IMR-90 (cell line): Measurements from ENCODE around the gene ATG3. TPM values are rescaled to one million over a fixed set of nuclear protein-coding genes. Genes with fewer than 3 reads are reported as not detected.

Experiments
- ATAC-seq: fragments of 200-7000 bp; cut with Tn5 transposase; 2 replicates; pipeline ENCODE4 v1.9.1; 2020; ENCODE audit warnings: low read depth, mild to moderate bottlenecking, moderate library complexity
- BruUV-seq: library from RNA; stranded (reverse); fragments of 400-500 nt; replicated peaks from 2 replicates; lab custom pipeline; 2021; lab: Mats Ljungman, UMichigan
- CTCF ChIA-PET: fragments of 300-600 bp; formaldehyde crosslinking; extraction: SDS; loops from one replicate; lab custom pipeline; 2021; ENCODE audit warnings: antibody characterized with exemption; lab: Yijun Ruan, JAX
- POLR2A ChIA-PET: fragments of 300-600 bp; sonication (Branson Sonifier 250); formaldehyde crosslinking; loops from one replicate; lab custom pipeline; 2022; ENCODE audit warnings: antibody characterized with exemption; ENCODE audit not compliant: unreplicated experiment; lab: Charles Lee
- DNase-seq: peaks from one replicate; pipeline ENCODE4 v3.0.0; 2013
- H2AFZ ChIP-seq: replicated peaks from 2 replicates; pipeline ENCODE3; 2013; ENCODE audit warnings: low read length, mild to moderate bottlenecking; ENCODE audit not compliant: poor library complexity
- H2AK5ac ChIP-seq: 2 replicates; pipeline ENCODE4 v1.6.1; 2013; ENCODE audit warnings: low read depth, low read length, inconsistent platforms
- H2AK9ac ChIP-seq: replicated peaks from 2 replicates; pipeline ENCODE3; 2013; ENCODE audit warnings: mild to moderate bottlenecking, low read depth, low read length, moderate library complexity; ENCODE audit not compliant: poor library complexity
- H2BK120ac ChIP-seq: 2 replicates; pipeline ENCODE4 v1.6.1; 2013; ENCODE audit warnings: low read depth, low read length, inconsistent platforms
- H2BK15ac ChIP-seq: 3 replicates; pipeline ENCODE4 v1.6.1; 2013; ENCODE audit warnings: low read depth, low read length, inconsistent platforms
- H2BK20ac ChIP-seq: 2 replicates; pipeline ENCODE4 v1.6.1; 2013; ENCODE audit warnings: low read depth, mild to moderate bottlenecking, inconsistent platforms, low read length, moderate library complexity
- H2BK5ac ChIP-seq: 2 replicates; pipeline ENCODE4 v1.6.1; 2013; ENCODE audit warnings: mild to moderate bottlenecking, low read depth, low read length, inconsistent platforms; ENCODE audit not compliant: poor library complexity, severe bottlenecking
- H3K14ac ChIP-seq: replicated peaks from 2 replicates; pipeline ENCODE4 v1.6.1; 2013; ENCODE audit warnings: low read depth, low read length, inconsistent platforms
- H3K18ac ChIP-seq: 2 replicates; pipeline ENCODE4 v1.6.1; 2013; ENCODE audit warnings: low read depth, low read length, control low read depth
- H3K23ac ChIP-seq: 2 replicates; pipeline ENCODE4 v1.6.1; 2013; ENCODE audit warnings: low read depth, low read length, inconsistent platforms
- H3K27ac ChIP-seq: 2 replicates; pipeline ENCODE4 v1.5.1; 2013; ENCODE audit warnings: mild to moderate bottlenecking, control low read depth, low read length; ENCODE audit not compliant: insufficient read depth
- H3K27me3 ChIP-seq: 2 replicates; pipeline ENCODE4 v1.6.1; 2013; ENCODE audit warnings: low read length; ENCODE audit not compliant: control insufficient read depth, insufficient read depth
- H3K36me3 ChIP-seq: 2 replicates; pipeline ENCODE4 v1.6.1; 2013; ENCODE audit warnings: low read length, mixed read lengths; ENCODE audit not compliant: control insufficient read depth, insufficient read depth
- H3K4ac ChIP-seq: 2 replicates; pipeline ENCODE4 v1.6.1; 2013; ENCODE audit warnings: low read depth, low read length, inconsistent platforms
- H3K4me1 ChIP-seq: 2 replicates; pipeline ENCODE4 v1.6.1; 2013; ENCODE audit warnings: low read length, mixed read lengths; ENCODE audit not compliant: control insufficient read depth, insufficient read depth
- H3K4me2 ChIP-seq: 2 replicates; pipeline ENCODE4 v1.6.1; 2013; ENCODE audit warnings: low read depth, mild to moderate bottlenecking, control low read depth, low read length, moderate library complexity
- H3K4me3 ChIP-seq: 2 replicates; pipeline ENCODE4 v1.5.1; 2013; ENCODE audit warnings: low read depth, mild to moderate bottlenecking, control low read depth, low read length, moderate library complexity; ENCODE audit not compliant: insufficient read depth
- H3K56ac ChIP-seq: 2 replicates; pipeline ENCODE4 v1.6.1; 2013; ENCODE audit warnings: low read length, inconsistent platforms; ENCODE audit not compliant: insufficient read depth; ENCODE audit errors: extremely low read depth
- H3K79me1 ChIP-seq, 2 experiments: 2 replicates each; pipeline ENCODE4 v1.6.1; 2013; ENCODE audit warnings: low read length in 2 of 2, inconsistent platforms in 1 of 2, low read depth in 1 of 2
- H3K9ac ChIP-seq: 2 replicates; pipeline ENCODE4 v1.6.1; 2013; ENCODE audit warnings: low read depth, low read length, control low read depth
- H3K9me1 ChIP-seq: 2 replicates; pipeline ENCODE4 v1.6.1; 2013; ENCODE audit warnings: low read length, inconsistent platforms; ENCODE audit not compliant: insufficient read depth
- H3K9me3 ChIP-seq: 2 replicates; pipeline ENCODE4 v1.6.1; 2013; ENCODE audit warnings: low read length; ENCODE audit not compliant: control insufficient read depth, insufficient read depth
- H4K20me1 ChIP-seq: 2 replicates; pipeline ENCODE4 v1.6.1; 2013; ENCODE audit warnings: low read length, inconsistent platforms; ENCODE audit not compliant: insufficient read depth
- H4K5ac ChIP-seq: 2 replicates; pipeline ENCODE4 v1.6.1; 2013; ENCODE audit warnings: mild to moderate bottlenecking, low read depth, low read length, control low read depth
- H4K8ac ChIP-seq, 2 experiments: 2 replicates each; pipeline ENCODE4 v1.6.1; 2013; ENCODE audit warnings: low read depth in 2 of 2, low read length in 2 of 2, control low read depth in 1 of 2, inconsistent platforms in 1 of 2
- H4K91ac ChIP-seq: 2 replicates; pipeline ENCODE4 v1.6.1; 2013; ENCODE audit warnings: low read depth, low read length, inconsistent platforms; ENCODE audit not compliant: insufficient read depth
- BHLHE40 ChIP-seq: fragments of 150-350 bp; IDR thresholded peaks from 2 replicates; pipeline ENCODE4 v1.6.1; 2016; ENCODE audit warnings: mild to moderate bottlenecking, low read depth, low read length
- CEBPB ChIP-seq: IDR thresholded peaks from 2 replicates; pipeline ENCODE4 v1.6.1; 2012; ENCODE audit warnings: low read depth, low read length, improper control_type of control experiment
- CHD1 ChIP-seq: IDR thresholded peaks from 2 replicates; pipeline ENCODE4 v1.6.1; 2012; ENCODE audit warnings: low read depth, low read length, improper control_type of control experiment
- FOS ChIP-seq: fragments of 150-350 bp; IDR thresholded peaks from 2 replicates; pipeline ENCODE4 v1.6.1; 2016; ENCODE audit warnings: low read depth, low read length
- MAFK ChIP-seq: IDR thresholded peaks from 2 replicates; pipeline ENCODE4 v1.6.1; 2012; ENCODE audit warnings: low read depth, low read length, improper control_type of control experiment
- MAZ ChIP-seq: IDR thresholded peaks from 2 replicates; pipeline ENCODE4 v1.6.1; 2012; ENCODE audit warnings: low read depth, mild to moderate bottlenecking, low read length, improper control_type of control experiment, moderate library complexity, borderline replicate concordance
- MXI1 ChIP-seq: IDR thresholded peaks from 2 replicates; pipeline ENCODE4 v1.6.1; 2012; ENCODE audit warnings: low read depth, mild to moderate bottlenecking, low read length, moderate library complexity, borderline replicate concordance
- NFE2L2 ChIP-seq: fragments of 150-350 bp; IDR thresholded peaks from 2 replicates; pipeline ENCODE4 v1.6.1; 2016; ENCODE audit warnings: low read depth, mild to moderate bottlenecking, low read length
- POLR2A ChIP-seq: IDR thresholded peaks from 2 replicates; pipeline ENCODE4 v1.6.1; 2012; ENCODE audit warnings: mild to moderate bottlenecking, low read depth, low read length
- RAD21 ChIP-seq: IDR thresholded peaks from 2 replicates; pipeline ENCODE4 v1.6.1; 2012; ENCODE audit warnings: low read length, improper control_type of control experiment
- RFX5 ChIP-seq: IDR thresholded peaks from 2 replicates; pipeline ENCODE4 v1.8.0; 2012; ENCODE audit warnings: low read depth, mild to moderate bottlenecking, low read length, moderate library complexity
- SMC3 ChIP-seq: fragments of 150-350 bp; IDR thresholded peaks from 2 replicates; pipeline ENCODE4 v1.6.1; 2016; ENCODE audit warnings: low read depth, mild to moderate bottlenecking, antibody characterized with exemption, low read length, moderate library complexity
- WGBS, 2 experiments: methylation state at CpG; one replicate each; pipeline versions ENCODE4 v1.1.5 to v1.1.7; 2013; ENCODE audit warnings: missing lambda C conversion rate in 2 of 2; ENCODE audit not compliant: insufficient read length in 1 of 2; ENCODE audit errors: extremely low coverage in 2 of 2; 5-methylcytosine and 5-hydroxymethylcytosine counted together
- dilution Hi-C: fragments of 300-500 bp; cut with HindIII; formaldehyde crosslinking; loops from one replicate; pipeline ENCODE4 v1.14.3; 2018; ENCODE audit warnings: low sequenced_read_pairs; ENCODE audit not compliant: unreplicated experiment
- in situ Hi-C: fragments of 300-500 bp; cut with MboI; formaldehyde crosslinking; loops from 3 replicates; pipeline ENCODE4 v1.14.3; 2019; ENCODE audit warnings: low sequenced_read_pairs, inconsistent platforms, mixed read lengths
- intact Hi-C: fragments of 100-400 bp; cut with micrococcal nuclease; formaldehyde crosslinking; loops from 2 replicates; pipeline ENCODE4 v1.10.0; 2022
- polyA plus RNA-seq, 3 experiments: library from polyadenylated mRNA; depleted of rRNA; stranded (reverse); fragments of >200 nt; gene quantifications; 2 replicates each; pipeline ENCODE4 v1.2.3, GENCODE V29; 2012; ENCODE audit warnings: low replicate concordance in 1 of 3
- total RNA-seq: library from RNA; depleted of rRNA; stranded (reverse); fragments of >200 nt; gene quantifications from 2 replicates; pipeline ENCODE4 v1.2.3, GENCODE V29; 2012
- TF ChIP-seq, protein P1 (sequence below): fragments of 150-350 bp; IDR thresholded peaks from 2 replicates; pipeline ENCODE4 v1.6.1; 2016; ENCODE audit warnings: low read depth, mild to moderate bottlenecking, low read length, moderate library complexity, borderline replicate concordance

Gene ATG3
- total and polyA plus RNA-seq, 2 of the 4 experiments (the other 2 are of a cell fraction), result 30.8 to 31.7 TPM

DNA sequence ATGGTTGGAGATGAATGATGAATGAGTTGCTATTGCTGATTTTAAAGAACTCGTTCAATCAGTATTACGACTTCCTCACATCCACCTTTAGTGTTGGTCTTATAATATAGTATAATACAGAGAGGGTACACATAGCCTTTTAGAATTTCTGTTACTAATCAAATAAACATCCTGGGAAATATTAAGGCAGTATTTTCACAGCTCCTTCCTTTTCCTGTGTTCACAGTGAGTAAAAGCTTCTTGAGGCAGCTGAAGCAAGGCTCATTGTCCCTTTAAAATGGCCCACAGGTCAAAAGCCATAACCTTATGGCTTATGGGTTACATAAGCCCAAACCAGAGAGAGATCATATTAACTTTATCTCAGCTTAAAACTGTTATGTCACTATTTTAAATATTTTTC, 61.1 kb downstream of the ATG3 start:
- Histone ChIP-seq H3K79me1 (no peaks in the 10 kb centered on the region), H3K56ac (no peak overlapping the region), H3K4me2 (no peak overlapping the region), H2AK9ac (no peak overlapping the region), H3K4ac (no peak overlapping the region), H4K5ac (no peak overlapping the region), H2BK120ac (no peak overlapping the region), H2AFZ (no peak overlapping the region), H3K4me3 (no peak overlapping the region), H3K14ac (no peak overlapping the region), H3K27me3 (no peaks in the 10 kb centered on the region; the same call in 1 of the 2 replicates), H3K9me1 (no peaks in the 10 kb centered on the region), H3K23ac (no peak overlapping the region), H3K9me3 (no peaks in the 10 kb centered on the region), H4K8ac (no peak overlapping the region), H2BK20ac (no peak overlapping the region), H3K18ac (no peak overlapping the region), H2AK5ac (no peak overlapping the region), H3K9ac (no peak overlapping the region), H3K4me1 (no peaks in the 10 kb centered on the region), H4K91ac (no peak overlapping the region), H2BK5ac (no peak overlapping the region), H4K20me1 (no peaks in the 10 kb centered on the region), H2BK15ac (no peak overlapping the region), H3K36me3 (no peaks in the 10 kb centered on the region), H3K27ac (no peak overlapping the region)
- CTCF ChIA-PET, result no interaction called here
- intact Hi-C loops (no loop called here), in situ Hi-C loops (loop anchor here (25.0 kb wide), 1 partner anchor 363 kb away; the partner anchor contains the start of gene GCSAM), dilution Hi-C loops (loop anchor here (25.0 kb wide), 1 partner anchor 188 kb away; no protein-coding TSS in a partner anchor)
- POLR2A ChIA-PET, result interaction anchor here (0.5 kb wide), 1 partner anchor 34 kb away, joined by 4 read pairs; no protein-coding TSS in a partner anchor
- TF ChIP-seq MXI1, result no peak
- TF ChIP-seq BHLHE40, result no peak
- TF ChIP-seq RAD21, result no peak
- TF ChIP-seq CEBPB, result no peak
- no peak for TF ChIP-seq SMC3
- no peak for TF ChIP-seq FOS
- no peak for TF ChIP-seq MAFK
- no peak for TF ChIP-seq POLR2A
- TF ChIP-seq NFE2L2, result no peak
- TF ChIP-seq, protein P1, sequence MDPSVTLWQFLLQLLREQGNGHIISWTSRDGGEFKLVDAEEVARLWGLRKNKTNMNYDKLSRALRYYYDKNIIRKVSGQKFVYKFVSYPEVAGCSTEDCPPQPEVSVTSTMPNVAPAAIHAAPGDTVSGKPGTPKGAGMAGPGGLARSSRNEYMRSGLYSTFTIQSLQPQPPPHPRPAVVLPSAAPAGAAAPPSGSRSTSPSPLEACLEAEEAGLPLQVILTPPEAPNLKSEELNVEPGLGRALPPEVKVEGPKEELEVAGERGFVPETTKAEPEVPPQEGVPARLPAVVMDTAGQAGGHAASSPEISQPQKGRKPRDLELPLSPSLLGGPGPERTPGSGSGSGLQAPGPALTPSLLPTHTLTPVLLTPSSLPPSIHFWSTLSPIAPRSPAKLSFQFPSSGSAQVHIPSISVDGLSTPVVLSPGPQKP, result no peak
- no peak for TF ChIP-seq CHD1
- no peak for TF ChIP-seq RFX5
- TF ChIP-seq MAZ, result no peak
- DNase-seq (no peak), ATAC-seq (no peak)
- no TSS peak for BruUV-seq
- WGBS, 2 experiments, result no CpG with 5 or more reads among the region's 2 CpGs
